Immature natural killer cell (primary cell): ENCODE measurements around the gene ZNF496. TPM values are rescaled to one million over a fixed set of nuclear protein-coding genes. Genes with fewer than 3 reads are reported as not detected.

Experiments used
- DNase-seq, 3 donors: peaks; one replicate each; pipeline ENCODE4 v3.0.0; 2022; ENCODE audit warnings: mixed read lengths in 1 of 3
- H3K27ac Mint-ChIP-seq, 6 donors: one replicate each; pipeline ENCODE4 v1.8.0; 2020; ENCODE audit warnings: mixed read lengths in 6 of 6, mild to moderate bottlenecking in 5 of 6, inconsistent platforms in 4 of 6, moderate library complexity in 3 of 6
- H3K27me3 Mint-ChIP-seq, 3 donors: one replicate each; pipeline ENCODE4 v1.8.0; 2020 to 2021; ENCODE audit warnings: low read depth in 3 of 3, mild to moderate bottlenecking in 3 of 3, mixed read lengths in 3 of 3, moderate library complexity in 3 of 3, inconsistent platforms in 1 of 3
- H3K36me3 Mint-ChIP-seq, 3 donors: one replicate each; pipeline ENCODE4 v1.8.0; 2020; ENCODE audit warnings: mixed read lengths in 3 of 3, inconsistent platforms in 2 of 3, mild to moderate bottlenecking in 2 of 3
- H3K4me1 Mint-ChIP-seq, 2 donors: one replicate each; pipeline ENCODE4 v1.8.0; 2020; ENCODE audit warnings: inconsistent platforms in 2 of 2, mild to moderate bottlenecking in 2 of 2, mixed read lengths in 2 of 2, moderate library complexity in 1 of 2
- H3K4me3 Mint-ChIP-seq, 5 donors: one replicate each; pipeline ENCODE4 v1.8.0; 2020; ENCODE audit warnings: mild to moderate bottlenecking in 5 of 5, mixed read lengths in 5 of 5, inconsistent platforms in 3 of 5, moderate library complexity in 3 of 5
- H3K9me3 Mint-ChIP-seq, 6 donors: one replicate each; pipeline ENCODE4 v1.8.0; 2020; ENCODE audit warnings: mild to moderate bottlenecking in 6 of 6, mixed read lengths in 6 of 6, inconsistent platforms in 4 of 6, moderate library complexity in 3 of 6
- polyA plus RNA-seq, 3 donors: library from polyadenylated mRNA; unstranded; fragments of 300-500 nt; fragmentation: Illumina TruSeq; gene quantifications; one replicate each; pipeline ENCODE4 v1.2.3, GENCODE V29; 2021

ZNF496 gene
- polyA plus RNA-seq, 3 donors from 2014 or later, result 2.7 to 11.0 (median 10.5) TPM

GRCh38 chr1:247247568-247247967, 84.1 kb downstream of the ZNF496 start:
- Mint-ChIP-seq H3K4me1 (no peaks in the 10 kb centered on the region), H3K36me3 (peaks cover 0 to 9% (median 3%) of the 10 kb centered on the region in 3 donors), H3K9me3 (peaks cover 15 to 42% (median 23%) of the 10 kb centered on the region in 6 donors), H3K27ac (no peak overlapping the region), H3K4me3 (no peak overlapping the region), H3K27me3 (peaks cover 0 to 3% (median 2%) of the 10 kb centered on the region in 3 donors)
- DNase-seq, result no peak

Other genes with a start within 250 kb of the ZNF496 start
- 10 to 100 TPM; 17.4 to 31.3 (median 19.6) TPM for gene ZNF669, start 227.5 kb downstream of the ZNF496 start, polyA plus RNA-seq
- 1 to 10 TPM; 2.3 to 5.7 (median 2.7) TPM for gene ZNF124, start 159.8 kb downstream of the ZNF496 start, polyA plus RNA-seq
- not detected for gene VN1R5, start 75.8 kb downstream of the ZNF496 start, polyA plus RNA-seq
- gene NLRP3, start 84.3 kb upstream of the ZNF496 start, polyA plus RNA-seq, result 1 to 10 TPM in 2 of 3 donors, not detected in 1; 1.0 to 1.5 TPM
- not detected for gene OR2B11, start 126.2 kb upstream of the ZNF496 start, polyA plus RNA-seq
- gene OR2C3, start 204.6 kb upstream of the ZNF496 start, polyA plus RNA-seq, result not detected
- gene GCSAML, start 217.3 kb upstream of the ZNF496 start, polyA plus RNA-seq, result under 1 TPM in 2 of 3 donors, not detected in 1; 0.07 to 0.32 TPM